Esophagus squamous epithelium (tissue), 5 donors: Measurements from ENCODE around the gene RBM19. TPM values are rescaled to one million over a fixed set of nuclear protein-coding genes. Genes with fewer than 3 reads are reported as not detected.

Experiments
- DNase-seq: peaks from one replicate; lab custom pipeline; 2025; lab: John Stamatoyannopoulos, UW
- H3K27ac ChIP-seq, 4 donors: fragments of 200-600 bp; sonication (generic); one replicate each; pipeline ENCODE4 v1.5.1; 2016 to 2019; ENCODE audit warnings: mild to moderate bottlenecking in 1 of 4
- H3K27me3 ChIP-seq, 4 donors: fragments of 200-600 bp; sonication (generic); 1 replicate in 3 of 4; 2 replicates in 1 of 4; pipeline versions ENCODE4 v1.5.1 to v1.6.0; 2017 to 2021; ENCODE audit warnings: antibody characterized with exemption in 1 of 4
- H3K36me3 ChIP-seq, 3 donors: fragments of 200-600 bp; sonication (generic); one replicate each; pipeline ENCODE4 v1.5.1; 2016 to 2019
- H3K4me1 ChIP-seq, 3 donors: fragments of 200-600 bp; sonication (generic); one replicate each; pipeline ENCODE4 v1.5.1; 2017 to 2019
- H3K4me3 ChIP-seq, 4 donors: fragments of 200-600 bp; sonication (generic); 1 replicate in 3 of 4; 2 replicates in 1 of 4; pipeline ENCODE4 v1.5.1; 2016 to 2019; ENCODE audit warnings: mild to moderate bottlenecking in 2 of 4, moderate library complexity in 1 of 4
- H3K9me3 ChIP-seq, 3 donors: fragments of 200-600 bp; sonication (generic); one replicate each; pipeline ENCODE4 v1.5.1; 2016 to 2019
- CTCF ChIP-seq, 6 experiments: fragments of 450-650 bp in 4 of 6; fragments of 200-600 bp in 2 of 6; sonication (generic) in 2 of 6; IDR thresholded peaks; one replicate each; pipeline ENCODE4 v1.5.1; 2016 to 2019; ENCODE audit warnings: antibody characterized with exemption in 6 of 6, mild to moderate bottlenecking in 4 of 6, moderate library complexity in 4 of 6
- POLR2A ChIP-seq, 4 donors: fragments of 450-650 bp; IDR thresholded peaks; one replicate each; pipeline ENCODE4 v1.6.1; 2017; ENCODE audit warnings: antibody characterized with exemption in 4 of 4, mild to moderate bottlenecking in 4 of 4, moderate library complexity in 3 of 4
- WGBS, 2 donors: methylation state at CpG; one replicate each; pipeline ENCODE4 v1.1.5; 2018; 5-methylcytosine and 5-hydroxymethylcytosine counted together
- intact Hi-C: fragments of 100-400 bp; cut with DNase I; formaldehyde crosslinking; loops from one replicate; pipeline ENCODE4 v1.15.0; 2022
- total RNA-seq, 4 donors: library from RNA; depleted of rRNA; stranded (reverse); fragments of >200 nt; gene quantifications; one replicate each; pipeline ENCODE4 v1.1.0, GENCODE V29; 2016
- donor health status: DM: yes; HTN: yes; CAD: no.

The RBM19 gene
- total RNA-seq, 4 donors from 2014 or later = 13.1 to 32.8 (median 27.4) TPM

DNA sequence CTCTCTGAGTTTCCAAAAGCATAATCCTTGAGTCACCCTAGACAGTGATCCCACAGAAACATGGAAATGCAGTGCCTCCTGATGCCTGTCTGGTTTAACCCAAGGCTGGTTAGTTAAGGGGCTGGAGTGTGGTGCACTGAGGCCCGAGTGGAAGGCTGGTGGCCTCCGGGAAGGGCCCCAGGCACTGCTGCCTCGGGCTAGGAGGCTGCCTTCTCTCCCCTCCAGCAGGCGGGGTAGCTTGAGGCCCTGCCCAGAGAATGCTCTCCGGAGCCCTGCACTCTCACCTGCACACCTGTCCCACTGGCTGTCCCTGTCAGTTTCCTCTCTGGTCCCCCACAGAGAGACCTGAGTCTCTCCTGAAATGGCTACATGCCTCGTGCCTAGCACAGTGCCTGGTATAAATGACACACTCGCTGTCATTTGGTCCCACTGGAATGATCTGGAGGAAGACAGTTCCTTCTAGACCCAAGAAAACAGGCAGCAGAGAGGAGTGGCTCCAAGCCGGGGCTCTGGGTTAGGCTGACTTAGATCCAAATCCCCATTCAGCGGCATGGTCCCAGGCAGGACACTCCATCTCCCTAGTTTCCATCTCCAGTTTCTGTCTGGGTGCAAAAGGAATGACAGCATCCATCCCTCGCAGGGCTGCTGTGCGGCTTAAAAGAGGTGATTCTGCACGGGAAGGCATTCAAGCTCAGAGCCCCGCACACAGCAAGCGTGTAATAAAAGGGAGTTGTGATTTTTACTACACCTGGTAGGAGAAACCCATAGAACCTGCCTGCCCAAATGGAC lies 54.0 kb downstream of the RBM19 start:
- Histone ChIP-seq H3K4me3 (no peak overlapping the region), H3K36me3 (peaks cover 0 to 90% (median 12%) of the 10 kb centered on the region in 3 donors), H3K4me1 (peaks cover 0 to 15% (median 0%) of the 10 kb centered on the region in 3 donors), H3K27me3 (no peaks in the 10 kb centered on the region), H3K9me3 (no peaks in the 10 kb centered on the region), H3K27ac (no peak overlapping the region)
- WGBS, 2 donors = 81 to 87% methylated on average over 3 to 12 of the region's 14 CpGs
- intact Hi-C loops = loop anchor here (10.0 kb wide), 1 partner anchor 447 kb away; no protein-coding TSS in a partner anchor
- TF ChIP-seq POLR2A (IDR thresholded peaks at IDR 0.05) = no peak
- TF ChIP-seq CTCF (IDR thresholded peaks at IDR 0.05) = no peak
- no peak for DNase-seq

DNA sequence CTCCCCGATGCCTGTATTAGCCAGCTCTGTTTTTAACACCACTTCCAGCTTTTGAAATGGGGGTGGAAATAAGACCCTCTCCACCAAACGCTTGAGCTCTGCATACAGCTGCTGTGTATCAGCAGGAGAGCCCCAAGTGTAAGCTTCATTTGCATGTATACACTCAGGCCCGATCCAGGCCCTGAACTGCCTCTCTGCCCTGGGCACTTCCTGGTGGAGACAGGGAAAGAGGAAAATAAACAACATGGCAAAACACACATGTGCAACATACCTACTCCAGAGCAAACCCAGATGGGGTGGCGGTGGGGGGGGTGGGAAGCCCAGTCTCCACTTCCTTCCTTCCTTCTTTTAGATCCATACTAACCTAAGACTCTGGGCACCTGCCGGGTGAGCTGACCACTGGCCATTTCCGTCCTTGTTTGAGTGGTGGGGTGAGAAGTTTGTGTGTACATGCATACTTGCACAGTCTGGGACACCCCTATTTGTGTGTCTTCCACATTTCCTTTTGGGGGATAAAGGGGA lies 55.3 kb downstream of the RBM19 start:
- Histone ChIP-seq H3K4me3 (no peak overlapping the region), H3K36me3 (peaks cover 0 to 90% (median 0%) of the 10 kb centered on the region in 3 donors), H3K27me3 (no peaks in the 10 kb centered on the region), H3K4me1 (peaks cover 0 to 15% (median 0%) of the 10 kb centered on the region in 3 donors), H3K27ac (no peak overlapping the region), H3K9me3 (no peaks in the 10 kb centered on the region)
- intact Hi-C loops = loop anchor here (10.0 kb wide), 1 partner anchor 446 kb away; no protein-coding TSS in a partner anchor
- WGBS, 2 donors = 72 to 83% methylated on average over 5 of the region's 6 CpGs
- TF ChIP-seq CTCF (IDR thresholded peaks at IDR 0.05) = no peak
- TF ChIP-seq POLR2A (IDR thresholded peaks at IDR 0.05) = no peak
- DNase-seq = no peak

DNA sequence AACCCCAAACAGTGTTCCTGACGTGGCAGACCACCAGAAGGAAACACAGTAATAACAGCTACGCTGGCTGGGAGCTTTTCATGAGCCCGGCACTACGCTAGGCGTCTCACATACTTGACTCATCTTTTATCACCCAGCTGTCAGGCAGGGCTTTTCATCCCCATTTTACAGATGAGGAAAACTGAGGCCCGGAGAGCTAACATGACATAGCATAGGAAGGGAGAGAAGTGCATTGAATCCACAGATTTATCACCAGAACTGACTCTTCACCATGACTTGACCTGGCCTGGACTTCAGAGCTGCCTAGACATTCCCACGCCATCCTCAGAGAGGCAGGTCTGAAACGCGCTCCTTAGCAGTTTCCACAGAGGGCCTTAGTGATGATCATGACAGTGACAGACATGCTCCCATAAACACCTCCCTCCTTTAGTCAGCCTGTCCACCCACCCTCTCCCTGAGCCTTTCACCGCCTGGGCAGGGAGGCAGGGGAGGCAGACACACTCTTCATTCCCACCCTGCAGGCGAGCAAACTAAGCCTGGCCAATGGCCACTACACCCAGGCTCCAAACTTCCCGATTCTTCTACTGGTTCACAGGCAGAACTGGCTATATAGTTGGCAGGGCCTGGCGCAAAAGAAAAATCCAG lies 56.2 kb downstream of the RBM19 start:
- Histone ChIP-seq H3K9me3 (no peaks in the 10 kb centered on the region), H3K27me3 (no peaks in the 10 kb centered on the region), H3K4me1 (peaks cover 0 to 15% (median 0%) of the 10 kb centered on the region in 3 donors), H3K36me3 (peaks cover 0 to 90% (median 0%) of the 10 kb centered on the region in 3 donors), H3K4me3 (no peak overlapping the region), H3K27ac (no peak overlapping the region)
- intact Hi-C loops = loop anchor here (10.0 kb wide), 1 partner anchor 445 kb away; no protein-coding TSS in a partner anchor
- no peak for DNase-seq
- 93 to 95% methylated on average over 13 of the region's 13 CpGs for WGBS, 2 donors
- TF ChIP-seq CTCF (IDR thresholded peaks at IDR 0.05) (no peak), POLR2A (IDR thresholded peaks at IDR 0.05) (no peak)

DNA sequence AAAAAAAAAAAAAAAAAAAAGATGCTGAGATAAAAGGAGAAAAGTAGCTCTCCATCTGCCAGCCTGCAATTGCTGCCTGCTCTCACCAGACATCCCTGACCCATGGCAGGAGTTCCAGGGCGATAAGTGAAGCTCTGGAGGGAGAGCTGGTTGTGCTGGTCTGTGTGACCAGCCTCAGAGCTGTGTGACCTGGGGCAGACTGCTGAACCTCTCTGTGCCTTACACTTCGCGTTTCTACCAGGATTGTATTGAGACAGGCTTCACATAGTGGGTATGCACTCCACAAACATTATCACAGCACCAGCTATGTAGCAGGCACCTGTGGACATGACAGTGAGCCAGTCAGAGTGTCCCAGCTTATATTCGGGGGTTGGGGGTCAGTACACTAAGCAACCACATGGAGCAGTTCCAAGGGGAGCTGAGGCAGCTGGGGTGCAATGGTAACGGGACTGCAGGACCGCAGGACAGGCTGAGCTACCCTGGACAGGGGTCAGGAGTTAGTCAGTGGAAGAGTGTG lies 57.5 kb downstream of the RBM19 start:
- WGBS, 2 donors = 86 to 88% methylated on average over 4 of the region's 6 CpGs
- no peak for TF ChIP-seq POLR2A (IDR thresholded peaks at IDR 0.05)
- TF ChIP-seq CTCF (IDR thresholded peaks at IDR 0.05) = no peak

More for the DNA sequence above, 57.5 kb downstream of the RBM19 start:
- intact Hi-C loops = no loop called here
- Histone ChIP-seq H3K27me3 (no peaks in the 10 kb centered on the region), H3K36me3 (peaks cover 0 to 90% (median 0%) of the 10 kb centered on the region in 3 donors), H3K27ac (no peak overlapping the region), H3K4me1 (peaks cover 0 to 13% (median 0%) of the 10 kb centered on the region in 3 donors), H3K4me3 (no peak overlapping the region), H3K9me3 (no peaks in the 10 kb centered on the region)
- no peak for DNase-seq
